Brain pericyte (primary cell): ENCODE measurements around the gene TNFRSF1B.

Experiments used
- DNase-seq: peaks from one replicate; pipeline ENCODE4 v3.0.0-alpha.2; 2012; ENCODE audit warnings: low read depth, low spot score

TNFRSF1B gene

GRCh38 chr1:12191242-12192032, 24.6 kb downstream of the TNFRSF1B start:
- DNase-seq: no peak

- no peak for DNase-seq
Observed at GRCh38 chr1:12194666-12195216, 27.9 kb downstream of the TNFRSF1B start.

- no peak for DNase-seq
Observed at GRCh38 chr1:12195416-12195815, 28.6 kb downstream of the TNFRSF1B start.

- DNase-seq: no peak
Observed at GRCh38 chr1:12196641-12197482, 30.1 kb downstream of the TNFRSF1B start.

- no peak for DNase-seq
Observed at GRCh38 chr1:12197483-12197880, 30.7 kb downstream of the TNFRSF1B start.

- DNase-seq: no peak
Observed at GRCh38 chr1:12200208-12200607, 33.4 kb downstream of the TNFRSF1B start.

GRCh38 chr1:12201352-12202189, 34.8 kb downstream of the TNFRSF1B start:
- no peak for DNase-seq

GRCh38 chr1:12202190-12202497, 35.4 kb downstream of the TNFRSF1B start:
- DNase-seq: no peak

GRCh38 chr1:12202577-12202976, 35.8 kb downstream of the TNFRSF1B start:
- no peak for DNase-seq

- DNase-seq: no peak
Observed at GRCh38 chr1:12203216-12204007, 36.6 kb downstream of the TNFRSF1B start.

GRCh38 chr1:12204140-12204539, 37.3 kb downstream of the TNFRSF1B start:
- no peak for DNase-seq

- no peak for DNase-seq
Observed at GRCh38 chr1:12204754-12205658, 38.2 kb downstream of the TNFRSF1B start.

GRCh38 chr1:12206238-12206637, 39.4 kb downstream of the TNFRSF1B start:
- no peak for DNase-seq

- no peak for DNase-seq
Observed at GRCh38 chr1:12206792-12207424, 40.1 kb downstream of the TNFRSF1B start.

- no peak for DNase-seq
Observed at GRCh38 chr1:12208271-12208670, 41.5 kb downstream of the TNFRSF1B start.

- peak; percentile 49 for DNase-seq
Observed at GRCh38 chr1:12208764-12209494, 42.1 kb downstream of the TNFRSF1B start.

GRCh38 chr1:12209495-12209832, 42.7 kb downstream of the TNFRSF1B start:
- no peak for DNase-seq

GRCh38 chr1:12215118-12215961, 48.5 kb downstream of the TNFRSF1B start:
- DNase-seq: no peak
